Measurements from ENCODE around the gene SLC28A1.

GRCh38 chr15:84840741-84841429 is 43.6 kb upstream of the SLC28A1 start:
- TF ChIP-seq CTCF (conservative IDR thresholded peaks at IDR 0.05; ENCODE audit: low read length) (no peak), EZH2phosphoT487 (IDR thresholded peaks at IDR 0.05; ENCODE audit: borderline replicate concordance, low read depth, low read length) (no peak)

Data from OCI-LY7 (cell line).